Upper lobe of left lung (tissue), 6 donors: Measurements from ENCODE around the gene MDM2. TPM values are rescaled to one million over a fixed set of nuclear protein-coding genes. Genes with fewer than 3 reads are reported as not detected.

ENCODE experiments used
- ATAC-seq, 2 donors: fragments of 200-7000 bp; cut with Tn5 transposase; one replicate each; pipeline ENCODE4 v1.9.1; 2022; ENCODE audit warnings: mild to moderate bottlenecking in 2 of 2, moderate library complexity in 2 of 2; ENCODE audit not compliant: low FRiP score in 2 of 2
- DNase-seq, 2 donors: peaks; one replicate each; pipeline ENCODE4 v3.0.0-alpha.2; 2019 to 2020
- H3K27ac ChIP-seq, 4 donors: fragments of 200-600 bp; sonication (generic); one replicate each; pipeline ENCODE4 v1.5.1; 2016 to 2019
- H3K27me3 ChIP-seq, 4 donors: fragments of 200-600 bp; sonication (generic); one replicate each; pipeline ENCODE4 v1.5.1; 2017 to 2019
- H3K36me3 ChIP-seq, 4 donors: fragments of 200-600 bp; sonication (generic); one replicate each; pipeline ENCODE4 v1.5.1; 2016 to 2019
- H3K4me1 ChIP-seq, 4 donors: fragments of 200-600 bp; sonication (generic); one replicate each; pipeline ENCODE4 v1.5.1; 2018 to 2019
- H3K4me3 ChIP-seq, 4 donors: fragments of 200-600 bp; sonication (generic); one replicate each; pipeline ENCODE4 v1.5.1; 2017 to 2019; ENCODE audit warnings: mild to moderate bottlenecking in 2 of 4, moderate library complexity in 1 of 4
- H3K9me3 ChIP-seq, 4 donors: fragments of 200-600 bp; sonication (generic); one replicate each; pipeline ENCODE4 v1.5.1; 2018 to 2019
- EP300 ChIP-seq, 4 donors: sonication (generic); formaldehyde crosslinking; IDR thresholded peaks; one replicate each; pipeline ENCODE4 v1.5.1; 2017; ENCODE audit warnings: antibody characterized with exemption in 4 of 4, control low read depth in 2 of 4
- POLR2A ChIP-seq, 4 donors: fragments of 450-650 bp; IDR thresholded peaks; one replicate each; pipeline ENCODE4 v1.5.1; 2016 to 2017; ENCODE audit warnings: antibody characterized with exemption in 4 of 4, mild to moderate bottlenecking in 2 of 4
- POLR2AphosphoS5 ChIP-seq, 2 donors: sonication (generic); formaldehyde crosslinking; IDR thresholded peaks; one replicate each; pipeline ENCODE4 v1.5.1; 2017; ENCODE audit warnings: antibody characterized with exemption in 2 of 2
- WGBS, 2 donors: methylation state at CpG; one replicate each; pipeline ENCODE4 v1.1.5; 2017 to 2018; 5-methylcytosine and 5-hydroxymethylcytosine counted together
- total RNA-seq, 6 donors: library from RNA; depleted of rRNA in 4 of 6; stranded (reverse); fragments of >200 nt in 4 of 6; gene quantifications; one replicate each; pipeline versions ENCODE4 v1.1.0 to v1.2.1, GENCODE V29; 2016 to 2021
- TF ChIP-seq, protein P1 (sequence below), 6 experiments: fragments of 450-650 bp in 4 of 6; fragments of 200-600 bp in 2 of 6; sonication (generic) in 2 of 6; IDR thresholded peaks; one replicate each; pipeline ENCODE4 v1.5.1; 2016 to 2019; ENCODE audit warnings: antibody characterized with exemption in 6 of 6
- donor health status: DM: no; HTN: no; CAD: no; lungs with moderate emphysema.
- donor health status: DM: no; HTN: yes; CAD: no; lungs with severe emphysema.

Gene MDM2
- total RNA-seq, 6 donors from 2014 or later = 64.6 to 162 (median 108) TPM

- WGBS, 2 donors = 76 to 82% methylated on average over 5 of the region's 5 CpGs
- Histone ChIP-seq H3K27ac (no peak overlapping the region), H3K36me3 (peaks cover 6 to 32% (median 15%) of the 10 kb centered on the region in 4 donors), H3K27me3 (no peaks in the 10 kb centered on the region), H3K4me1 (peaks cover 0 to 5% (median 0%) of the 10 kb centered on the region in 4 donors), H3K9me3 (no peaks in the 10 kb centered on the region), H3K4me3 (no peak overlapping the region)
- no peak for ATAC-seq
- DNase-seq = no peak
- TF ChIP-seq, protein P1, sequence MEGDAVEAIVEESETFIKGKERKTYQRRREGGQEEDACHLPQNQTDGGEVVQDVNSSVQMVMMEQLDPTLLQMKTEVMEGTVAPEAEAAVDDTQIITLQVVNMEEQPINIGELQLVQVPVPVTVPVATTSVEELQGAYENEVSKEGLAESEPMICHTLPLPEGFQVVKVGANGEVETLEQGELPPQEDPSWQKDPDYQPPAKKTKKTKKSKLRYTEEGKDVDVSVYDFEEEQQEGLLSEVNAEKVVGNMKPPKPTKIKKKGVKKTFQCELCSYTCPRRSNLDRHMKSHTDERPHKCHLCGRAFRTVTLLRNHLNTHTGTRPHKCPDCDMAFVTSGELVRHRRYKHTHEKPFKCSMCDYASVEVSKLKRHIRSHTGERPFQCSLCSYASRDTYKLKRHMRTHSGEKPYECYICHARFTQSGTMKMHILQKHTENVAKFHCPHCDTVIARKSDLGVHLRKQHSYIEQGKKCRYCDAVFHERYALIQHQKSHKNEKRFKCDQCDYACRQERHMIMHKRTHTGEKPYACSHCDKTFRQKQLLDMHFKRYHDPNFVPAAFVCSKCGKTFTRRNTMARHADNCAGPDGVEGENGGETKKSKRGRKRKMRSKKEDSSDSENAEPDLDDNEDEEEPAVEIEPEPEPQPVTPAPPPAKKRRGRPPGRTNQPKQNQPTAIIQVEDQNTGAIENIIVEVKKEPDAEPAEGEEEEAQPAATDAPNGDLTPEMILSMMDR (IDR thresholded peaks at IDR 0.05) = no peak
- no peak for TF ChIP-seq EP300 (IDR thresholded peaks at IDR 0.05)
- TF ChIP-seq POLR2AphosphoS5 (IDR thresholded peaks at IDR 0.05) = no peak
- TF ChIP-seq POLR2A (IDR thresholded peaks at IDR 0.05) = no peak
Observed at GRCh38 chr12:68880660-68881325, 72.8 kb downstream of the MDM2 start.

DNA sequence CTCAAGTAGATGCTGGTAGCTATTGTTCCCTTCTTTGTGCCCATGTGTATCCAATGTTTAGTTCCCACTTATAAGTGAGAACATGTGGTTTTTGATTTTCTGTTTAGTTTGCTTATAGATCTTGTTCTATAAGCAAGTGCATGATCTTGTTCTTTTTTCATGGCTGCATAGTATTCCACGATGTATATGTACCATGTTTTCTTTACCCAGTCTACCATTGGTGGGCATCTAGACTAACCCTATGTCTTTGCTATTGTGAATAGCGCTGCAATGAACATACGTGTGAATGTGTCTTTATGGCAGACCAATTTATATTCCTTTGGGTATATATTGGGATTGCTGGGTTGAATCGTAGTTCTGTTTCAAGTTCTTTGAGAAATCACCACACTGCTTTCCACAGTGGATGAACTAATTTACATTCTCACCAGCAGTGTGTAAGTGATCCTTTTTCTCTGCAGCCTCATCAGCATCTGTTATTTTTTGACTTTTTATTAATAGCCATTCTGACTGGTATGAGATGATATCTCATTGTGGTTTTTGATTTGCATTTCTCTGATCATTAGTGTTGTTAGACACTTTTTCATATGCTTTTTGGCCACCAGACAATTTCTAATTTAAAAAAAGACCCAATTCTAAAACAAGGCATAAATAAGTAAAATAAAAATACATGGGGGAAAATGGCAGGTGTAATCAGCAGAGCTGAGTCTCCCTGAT, 74.4 kb downstream of the MDM2 start:
- Histone ChIP-seq H3K36me3 (peaks cover 6 to 32% (median 15%) of the 10 kb centered on the region in 4 donors), H3K4me1 (peaks cover 0 to 1% (median under 1%) of the 10 kb centered on the region in 4 donors), H3K4me3 (no peak overlapping the region), H3K27ac (no peak overlapping the region), H3K9me3 (no peaks in the 10 kb centered on the region), H3K27me3 (no peaks in the 10 kb centered on the region)
- TF ChIP-seq EP300 (IDR thresholded peaks at IDR 0.05) = no peak
- no peak for TF ChIP-seq POLR2A (IDR thresholded peaks at IDR 0.05)
- TF ChIP-seq, protein P1 (IDR thresholded peaks at IDR 0.05) = no peak
- no peak for TF ChIP-seq POLR2AphosphoS5 (IDR thresholded peaks at IDR 0.05)
- DNase-seq (no peak), ATAC-seq (no peak)
- WGBS, 2 donors = 97 to 99% methylated on average over 4 of the region's 4 CpGs

DNA sequence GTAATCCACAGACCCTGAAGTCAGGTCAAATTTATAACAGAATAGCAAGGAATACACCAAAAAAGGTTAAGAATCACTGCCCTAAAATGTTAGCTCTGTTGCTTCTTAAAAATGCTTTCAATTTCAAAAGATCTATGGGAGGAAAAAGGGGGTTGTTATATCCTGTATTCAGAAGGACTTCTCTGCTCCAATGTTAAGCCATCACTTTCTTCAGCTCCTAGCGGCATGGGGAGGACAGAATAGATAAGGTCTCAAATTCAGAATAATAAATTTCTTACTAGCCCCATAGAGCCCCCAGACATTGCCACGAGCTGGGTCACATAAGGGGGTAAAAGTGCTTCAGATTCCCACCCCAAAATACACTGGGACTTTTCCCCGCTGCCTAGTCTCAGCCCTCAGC, 75.2 kb downstream of the MDM2 start:
- TF ChIP-seq POLR2AphosphoS5 (IDR thresholded peaks at IDR 0.05) = no peak
- no peak for TF ChIP-seq EP300 (IDR thresholded peaks at IDR 0.05)
- TF ChIP-seq, protein P1 (IDR thresholded peaks at IDR 0.05) = no peak
- TF ChIP-seq POLR2A (IDR thresholded peaks at IDR 0.05) = no peak
- H3K27me3 ChIP-seq = no peaks in the 10 kb centered on the region
- 79 to 80% methylated on average over 3 of the region's 3 CpGs for WGBS, 2 donors
- H3K4me3 ChIP-seq = no peak overlapping the region
- H3K27ac ChIP-seq = no peak overlapping the region
- no peaks in the 10 kb centered on the region for H3K9me3 ChIP-seq
- peaks cover 6 to 32% (median 15%) of the 10 kb centered on the region in 4 donors for H3K36me3 ChIP-seq
- no peak for ATAC-seq
- DNase-seq = no peak
- H3K4me1 ChIP-seq = peaks cover 0 to 6% (median 3%) of the 10 kb centered on the region in 4 donors

DNA sequence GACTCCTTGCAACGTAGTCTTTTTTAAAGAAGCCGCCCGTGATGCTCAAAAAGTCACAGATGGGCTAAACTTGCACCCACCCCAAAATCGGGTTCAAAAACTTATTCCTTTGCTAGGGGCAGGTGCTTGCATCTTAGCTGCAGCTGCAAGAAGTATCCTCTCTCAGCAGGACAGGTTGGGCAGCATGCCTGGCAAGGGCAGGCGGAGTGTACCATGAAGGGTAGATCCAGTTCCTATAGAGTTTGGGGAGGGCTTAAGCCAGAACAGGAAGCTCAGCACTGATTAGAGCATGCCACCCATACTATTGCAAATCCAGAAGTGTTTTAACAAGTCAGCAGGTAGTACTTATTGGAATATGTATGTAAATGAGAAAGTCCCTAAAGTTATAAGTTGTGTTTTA, 76.3 kb downstream of the MDM2 start:
- no peak overlapping the region for H3K27ac ChIP-seq
- no peak for ATAC-seq

More for the DNA sequence above, 76.3 kb downstream of the MDM2 start:
- Histone ChIP-seq H3K27me3 (no peaks in the 10 kb centered on the region), H3K4me1 (peaks cover 0 to 10% (median 3%) of the 10 kb centered on the region in 4 donors), H3K4me3 (no peak overlapping the region), H3K36me3 (peaks cover 6 to 30% (median 14%) of the 10 kb centered on the region in 4 donors), H3K9me3 (no peaks in the 10 kb centered on the region)
- WGBS, 2 donors = 94% methylated on average over 5 of the region's 5 CpGs
- TF ChIP-seq POLR2A (IDR thresholded peaks at IDR 0.05) (no peak), POLR2AphosphoS5 (IDR thresholded peaks at IDR 0.05) (no peak), EP300 (IDR thresholded peaks at IDR 0.05) (no peak)
- TF ChIP-seq, protein P1 (IDR thresholded peaks at IDR 0.05) = no peak
- no peak for DNase-seq
